OCI-LY3 (cell line): ENCODE data around the gene MRPS23.

Source experiments
- H2AFZ ChIP-seq: fragments of 200-600, 300-600 bp; shearing (Covaris generic); 2 replicates; pipeline ENCODE4 v1.6.0; 2014; ENCODE audit warnings: antibody characterized with exemption, low read depth, low read length
- H3K27ac ChIP-seq: fragments of 200-600, 300-600 bp; sonication (generic); 2 replicates; pipeline ENCODE4 v1.5.1; 2014; ENCODE audit warnings: mild to moderate bottlenecking, low read length, moderate library complexity, mixed read lengths
- H3K27me3 ChIP-seq: fragments of 200-600, 300-600 bp; sonication (generic); 2 replicates; pipeline ENCODE4 v1.6.1; 2014; ENCODE audit warnings: low read depth, low read length, mixed read lengths
- H3K36me3 ChIP-seq: fragments of 200-600, 300-600 bp; sonication (generic); replicated peaks from 2 replicates; pipeline ENCODE3; 2014; ENCODE audit warnings: low read depth, low read length, mixed read lengths
- H3K4me1 ChIP-seq: fragments of 300-600, 200-600 bp; sonication (generic); 2 replicates; pipeline ENCODE4 v1.6.1; 2014; ENCODE audit warnings: low read length, mixed read lengths
- H3K4me2 ChIP-seq: fragments of 200-600, 300-600 bp; sonication (generic); 2 replicates; pipeline ENCODE4 v1.6.1; 2014; ENCODE audit warnings: low read length, mixed read lengths
- H3K4me3 ChIP-seq: fragments of 300-600, 200-600 bp; sonication (generic); 2 replicates; pipeline ENCODE4 v1.5.1; 2014; ENCODE audit warnings: antibody characterized with exemption, mild to moderate bottlenecking, low read length, moderate library complexity
- H3K79me2 ChIP-seq: fragments of 300-600, 200-600 bp; shearing (Covaris generic); 2 replicates; pipeline ENCODE4 v1.6.1; 2014; ENCODE audit warnings: mild to moderate bottlenecking, low read length, mixed read lengths
- H3K9ac ChIP-seq: fragments of 300-600, 200-600 bp; shearing (Covaris generic); 2 replicates; pipeline ENCODE4 v1.6.0; 2014; ENCODE audit warnings: mild to moderate bottlenecking, low read length, moderate library complexity
- H3K9me3 ChIP-seq: fragments of 200-600, 300-600 bp; shearing (Covaris generic); 2 replicates; pipeline ENCODE4 v1.6.1; 2014; ENCODE audit warnings: low read length, mixed read lengths; ENCODE audit not compliant: insufficient read depth
- H4K20me1 ChIP-seq: fragments of 200-600, 300-600 bp; sonication (generic); 2 replicates; pipeline ENCODE4 v1.6.1; 2016; ENCODE audit warnings: low read length, mixed read lengths; ENCODE audit not compliant: insufficient read depth
- CTCF ChIP-seq: fragments of 200-600, 300-600 bp; sonication (generic); IDR thresholded peaks from 2 replicates; pipeline ENCODE4 v1.5.1; 2014; ENCODE audit warnings: antibody characterized with exemption, low read length, low read depth
- EZH2phosphoT487 ChIP-seq: fragments of 200-600 bp; shearing (Covaris generic); IDR thresholded peaks from 2 replicates; pipeline ENCODE4 v1.6.1; 2018; ENCODE audit warnings: antibody characterized with exemption, mixed run types, low read depth

The MRPS23 gene

GRCh38 chr17:57895382-57896060 lies 45.7 kb upstream of the MRPS23 start:
- Histone ChIP-seq H2AFZ (no peak overlapping the region), H3K36me3 (no peaks in the 10 kb centered on the region), H3K4me1 (peaks cover 53% of the 10 kb centered on the region), H3K9ac (no peak overlapping the region), H4K20me1 (no peaks in the 10 kb centered on the region), H3K9me3 (no peaks in the 10 kb centered on the region), H3K27me3 (peaks cover 19% of the 10 kb centered on the region; the same call in 1 of the 2 replicates), H3K4me3 (no peak overlapping the region), H3K4me2 (no peak overlapping the region), H3K79me2 (no peaks in the 10 kb centered on the region), H3K27ac (no peak overlapping the region)
- TF ChIP-seq EZH2phosphoT487 (no peak), CTCF (no peak)

GRCh38 chr17:57894848-57895247 lies 45.0 kb upstream of the MRPS23 start:
- no peaks in the 10 kb centered on the region for H3K36me3 ChIP-seq
- peaks cover 16% of the 10 kb centered on the region; the same call in 1 of the 2 replicates for H3K27me3 ChIP-seq
- H3K4me2 ChIP-seq: no peak overlapping the region
- H4K20me1 ChIP-seq: no peaks in the 10 kb centered on the region
- no peaks in the 10 kb centered on the region for H3K9me3 ChIP-seq
- no peak overlapping the region for H3K9ac ChIP-seq
- TF ChIP-seq CTCF (no peak), EZH2phosphoT487 (no peak)
- peaks cover 46% of the 10 kb centered on the region for H3K4me1 ChIP-seq
- H3K4me3 ChIP-seq: no peak overlapping the region
- no peak overlapping the region for H2AFZ ChIP-seq
- H3K79me2 ChIP-seq: no peaks in the 10 kb centered on the region
- no peak overlapping the region for H3K27ac ChIP-seq

GRCh38 chr17:57892820-57893595 lies 43.2 kb upstream of the MRPS23 start:
- no peak for TF ChIP-seq CTCF
- TF ChIP-seq EZH2phosphoT487: no peak
- H2AFZ ChIP-seq: no peak overlapping the region
- H3K4me3 ChIP-seq: no peak overlapping the region
- H3K36me3 ChIP-seq: no peaks in the 10 kb centered on the region
- peaks cover 19% of the 10 kb centered on the region; the same call in 1 of the 2 replicates for H3K27me3 ChIP-seq
- peaks cover 28% of the 10 kb centered on the region for H3K4me1 ChIP-seq
- no peaks in the 10 kb centered on the region for H3K9me3 ChIP-seq
- no peak overlapping the region for H3K27ac ChIP-seq
- no peak overlapping the region for H3K9ac ChIP-seq
- H3K79me2 ChIP-seq: no peaks in the 10 kb centered on the region
- no peaks in the 10 kb centered on the region for H4K20me1 ChIP-seq
- H3K4me2 ChIP-seq: no peak overlapping the region

GRCh38 chr17:57892146-57892819 lies 42.4 kb upstream of the MRPS23 start:
- H2AFZ ChIP-seq: no peak overlapping the region
- no peaks in the 10 kb centered on the region for H3K9me3 ChIP-seq
- no peak overlapping the region for H3K9ac ChIP-seq
- H3K27ac ChIP-seq: no peak overlapping the region
- no peaks in the 10 kb centered on the region for H3K79me2 ChIP-seq
- peaks cover 17% of the 10 kb centered on the region; the same call in 1 of the 2 replicates for H3K27me3 ChIP-seq
- peaks cover 21% of the 10 kb centered on the region for H3K4me1 ChIP-seq
- H3K4me2 ChIP-seq: peak overlapping the region; percentile 31; the same call in 1 of the 2 replicates
- no peaks in the 10 kb centered on the region for H3K36me3 ChIP-seq
- H4K20me1 ChIP-seq: no peaks in the 10 kb centered on the region
- TF ChIP-seq EZH2phosphoT487 (no peak), CTCF (peak; percentile 93)
- no peak overlapping the region for H3K4me3 ChIP-seq
